GM12874 (cell line): ENCODE data around the gene CYP4V2.
A peak's percentile ranks its signal among the peaks of the same experiment; 100 is the strongest.

Experiments
- CTCF ChIP-seq: IDR thresholded peaks from 2 replicates; pipeline ENCODE4 v1.5.1; 2011; ENCODE audit warnings: low read depth, mild to moderate bottlenecking, control low read depth, low read length, moderate library complexity; ENCODE audit not compliant: insufficient read depth

CYP4V2 gene

GRCh38 chr4:186167605-186168004 is 23.8 kb upstream of the CYP4V2 start:
- TF ChIP-seq CTCF: no peak

- TF ChIP-seq CTCF: no peak
These were observed 22.6 kb upstream of the CYP4V2 start for GRCh38 chr4:186168750-186169149.

DNA sequence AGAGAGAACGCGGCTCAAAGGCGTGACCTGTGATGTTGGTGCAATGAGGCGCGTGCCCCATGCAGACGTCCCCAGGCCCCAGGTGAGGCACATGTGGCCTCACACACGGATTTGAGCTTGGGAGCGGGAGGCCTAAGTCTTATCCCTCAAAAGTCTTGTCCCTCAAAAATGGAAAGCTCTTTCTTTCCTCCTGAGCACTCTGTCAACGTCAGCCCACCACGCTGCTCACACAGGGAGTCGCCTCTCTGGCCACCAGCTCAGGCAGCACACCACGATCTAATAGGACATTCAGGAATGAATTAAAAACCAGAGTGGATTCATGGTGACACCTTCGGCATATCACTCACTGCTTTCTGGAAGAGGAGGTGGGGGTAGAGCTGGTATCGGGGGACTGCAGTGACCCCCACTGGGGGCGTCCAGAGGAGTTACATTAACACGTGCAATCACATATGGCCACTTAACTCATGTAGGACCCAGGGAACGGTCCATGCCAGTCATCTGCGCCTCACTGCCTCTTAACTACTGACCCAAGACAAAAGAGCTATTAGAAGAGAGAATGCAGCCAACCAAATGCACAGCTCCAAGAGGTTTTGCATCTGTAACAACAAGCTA is 21.9 kb upstream of the CYP4V2 start:
- no peak for TF ChIP-seq CTCF

DNA sequence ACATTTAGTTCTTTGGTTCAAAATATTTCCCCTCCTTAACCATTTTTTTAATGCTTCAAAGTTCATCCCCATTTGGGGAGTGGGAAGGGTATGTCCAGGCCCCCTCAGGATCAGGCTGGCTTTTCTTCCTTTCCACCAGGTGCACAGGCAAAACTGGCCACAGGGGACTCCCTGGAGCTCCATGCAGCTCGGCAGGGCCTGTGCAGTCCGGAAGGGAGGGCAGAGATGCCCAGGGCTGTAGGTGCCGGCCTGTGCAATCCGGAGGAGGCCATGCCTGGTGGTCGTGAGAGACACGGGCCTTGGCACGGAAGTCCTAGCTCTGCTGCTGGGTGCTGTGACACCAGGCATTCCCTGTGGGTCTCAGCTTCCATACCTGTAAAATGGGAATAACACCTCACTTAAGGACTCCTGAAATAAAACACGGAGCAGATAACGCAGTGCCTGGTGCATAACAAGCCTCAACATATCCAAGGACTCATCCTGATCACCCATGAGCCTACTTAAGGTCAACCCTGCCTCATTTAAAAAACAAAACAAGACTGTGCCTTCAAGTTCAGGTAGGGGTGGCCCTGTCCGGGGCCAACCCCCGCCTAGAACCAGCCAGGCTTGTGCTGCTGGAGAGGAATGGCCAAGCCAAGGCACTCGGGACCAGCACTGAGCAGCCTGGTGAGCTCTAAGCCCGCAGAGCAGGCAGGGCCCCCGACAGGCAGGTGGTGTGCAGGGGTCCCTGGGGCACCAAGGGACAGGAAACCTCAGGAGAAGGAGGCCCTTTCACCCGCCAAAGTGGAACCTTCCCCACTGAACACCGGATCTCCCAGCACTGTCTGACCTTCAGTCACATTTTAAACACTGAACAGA is 21.2 kb upstream of the CYP4V2 start:
- peak; percentile 4; the same call in 1 of the 2 replicates for TF ChIP-seq CTCF

GRCh38 chr4:186170966-186171365 is 20.4 kb upstream of the CYP4V2 start:
- no peak for TF ChIP-seq CTCF

DNA sequence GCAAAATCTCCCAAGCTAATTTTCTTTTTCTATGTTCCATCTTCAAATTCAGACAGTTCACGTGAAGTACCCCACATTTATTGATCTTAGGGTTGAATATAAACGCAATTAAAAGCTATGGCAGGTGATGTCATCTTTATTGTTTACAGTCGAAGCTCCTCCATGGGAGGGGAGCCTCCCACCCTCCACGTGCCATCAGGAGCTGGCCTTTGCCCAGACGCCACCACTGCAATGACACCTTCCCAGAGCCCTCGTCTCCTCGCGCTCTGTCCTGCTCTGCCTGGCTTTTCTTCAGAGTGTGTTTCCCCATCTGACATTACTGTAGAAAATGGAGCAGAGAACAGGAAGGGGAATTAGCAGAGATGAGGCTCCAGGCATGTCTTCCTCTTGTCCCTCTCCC is 18.8 kb upstream of the CYP4V2 start:
- no peak for TF ChIP-seq CTCF

GRCh38 chr4:186188107-186188506 is 3.3 kb upstream of the CYP4V2 start:
- TF ChIP-seq CTCF: no peak
